HepG2 (cell line): ENCODE measurements around the gene DSG4. TPM values are rescaled to one million over a fixed set of nuclear protein-coding genes. Genes with fewer than 3 reads are reported as not detected.

Experiments
- ARHGAP35 ChIP-seq: sonication (generic); formaldehyde crosslinking; IDR thresholded peaks from 2 replicates; pipeline ENCODE4 v1.9.0; 2022; ENCODE audit warnings: mild to moderate bottlenecking, inconsistent platforms, moderate library complexity, missing genetic modification reagents, borderline replicate concordance
- FOXA3 ChIP-seq: IDR thresholded peaks from 2 replicates; pipeline ENCODE4 v1.6.1; 2016; ENCODE audit warnings: missing genetic modification reagents, missing compliant biosample characterization
- FOXJ3 ChIP-seq: sonication (generic); formaldehyde crosslinking; IDR thresholded peaks from 2 replicates; pipeline ENCODE4 v1.4.0; 2020; ENCODE audit warnings: missing genetic modification reagents, mild to moderate bottlenecking, borderline replicate concordance
- HDAC2 ChIP-seq: sonication (generic); formaldehyde crosslinking; IDR thresholded peaks from 2 replicates; pipeline ENCODE4 v1.4.0; 2020; ENCODE audit warnings: missing genetic modification reagents
- HNRNPLL ChIP-seq: fragments of 200-400 bp; formaldehyde crosslinking; IDR thresholded peaks from 2 replicates; pipeline ENCODE4 v1.6.1; 2017; ENCODE audit warnings: mild to moderate bottlenecking, low read depth, low read length; ENCODE audit not compliant: poor library complexity, severe bottlenecking
- IRF9 ChIP-seq: sonication (generic); formaldehyde crosslinking; IDR thresholded peaks from 2 replicates; pipeline ENCODE4 v1.8.0; 2022; ENCODE audit warnings: missing genetic modification reagents, mild to moderate bottlenecking, borderline replicate concordance
- NCOA2 ChIP-seq: sonication (generic); formaldehyde crosslinking; IDR thresholded peaks from 2 replicates; pipeline ENCODE4 v1.8.0; 2022; ENCODE audit warnings: inconsistent platforms
- NFIC ChIP-seq: IDR thresholded peaks from 2 replicates; pipeline ENCODE4 v1.6.1; 2012; ENCODE audit warnings: mild to moderate bottlenecking, low read length, inconsistent platforms
- NFYB ChIP-seq: sonication (generic); formaldehyde crosslinking; IDR thresholded peaks from 2 replicates; pipeline ENCODE4 v1.4.0; 2020; ENCODE audit warnings: missing genetic modification reagents
- NONO ChIP-seq, 2 experiments: fragments of 450-650 bp in 1 of 2; sonication (generic) in 1 of 2; formaldehyde crosslinking in 1 of 2; IDR thresholded peaks in 1 of 2; conservative IDR thresholded peaks in 1 of 2; 2 replicates each; pipeline versions ENCODE4 v1.6.1 to v1.8.0; 2017 to 2022; ENCODE audit warnings: mild to moderate bottlenecking in 1 of 2, missing genetic modification reagents in 1 of 2, moderate library complexity in 1 of 2
- NR2F1 ChIP-seq, 2 experiments: fragments of 450-650 bp in 1 of 2; formaldehyde crosslinking in 1 of 2; IDR thresholded peaks; 2 replicates each; pipeline versions ENCODE4 v1.5.0 to v1.6.1; 2016 to 2020; ENCODE audit warnings: mild to moderate bottlenecking in 1 of 2, missing compliant biosample characterization in 1 of 2, missing genetic modification reagents in 1 of 2, moderate library complexity in 1 of 2
- PAF1 ChIP-seq: IDR thresholded peaks from 2 replicates; pipeline ENCODE4 v1.6.1; 2016; ENCODE audit warnings: missing genetic modification reagents, missing compliant biosample characterization
- POLR2AphosphoS5 ChIP-seq: IDR thresholded peaks from 2 replicates; pipeline ENCODE4 v1.6.1; 2012; ENCODE audit warnings: low read depth, low read length
- PTBP1 ChIP-seq: fragments of 200-400 bp; formaldehyde crosslinking; IDR thresholded peaks from 2 replicates; pipeline ENCODE4 v1.6.1; 2018; ENCODE audit warnings: low read length, low read depth; ENCODE audit not compliant: poor library complexity, severe bottlenecking
- RAD21 ChIP-seq: fragments of 450-650 bp; formaldehyde crosslinking; IDR thresholded peaks from 2 replicates; pipeline ENCODE4 v1.5.0; 2020; ENCODE audit warnings: mild to moderate bottlenecking
- SNAPC2 ChIP-seq: sonication (generic); formaldehyde crosslinking; IDR thresholded peaks from 2 replicates; pipeline ENCODE4 v1.8.1; 2022; ENCODE audit warnings: mild to moderate bottlenecking, missing genetic modification reagents
- SSRP1 ChIP-seq: IDR thresholded peaks from 2 replicates; pipeline ENCODE4 v1.6.1; 2016; ENCODE audit warnings: control low read depth
- ZBTB3 ChIP-seq: sonication (generic); formaldehyde crosslinking; IDR thresholded peaks from 2 replicates; pipeline ENCODE4 v1.4.0; 2020; ENCODE audit warnings: low read depth, mild to moderate bottlenecking, moderate library complexity, missing genetic modification reagents, borderline replicate concordance
- ZEB1 ChIP-seq: IDR thresholded peaks from 2 replicates; pipeline ENCODE4 v1.6.1; 2012; ENCODE audit warnings: mild to moderate bottlenecking, low read depth, inconsistent platforms; ENCODE audit not compliant: insufficient replicate concordance
- ZFAT ChIP-seq: sonication (generic); formaldehyde crosslinking; conservative IDR thresholded peaks from 2 replicates; pipeline ENCODE4 v1.8.1; 2023; ENCODE audit warnings: missing genetic modification reagents, inconsistent platforms
- ZNF12 ChIP-seq: sonication (generic); formaldehyde crosslinking; IDR thresholded peaks from 2 replicates; pipeline ENCODE4 v1.5.0; 2020; ENCODE audit warnings: missing genetic modification reagents
- ZNF333 ChIP-seq: sonication (generic); formaldehyde crosslinking; IDR thresholded peaks from 2 replicates; pipeline ENCODE4 v1.4.0; 2020; ENCODE audit warnings: mild to moderate bottlenecking, missing genetic modification reagents, borderline replicate concordance
- ZNF512 ChIP-seq: sonication (generic); formaldehyde crosslinking; IDR thresholded peaks from 2 replicates; pipeline ENCODE4 v1.4.0; 2020; ENCODE audit warnings: mild to moderate bottlenecking, missing genetic modification reagents
- ZNF777 ChIP-seq: sonication (generic); formaldehyde crosslinking; IDR thresholded peaks from 2 replicates; pipeline ENCODE4 v1.4.0; 2020; ENCODE audit warnings: missing genetic modification reagents
- ZSCAN31 ChIP-seq: sonication (generic); formaldehyde crosslinking; IDR thresholded peaks from 2 replicates; pipeline ENCODE4 v1.5.0; 2020; ENCODE audit warnings: low read depth, mild to moderate bottlenecking, missing genetic modification reagents
- polyA plus RNA-seq, 8 experiments: library from polyadenylated mRNA; depleted of rRNA in 3 of 8; stranded (reverse) in 7 of 8; unstranded in 1 of 8; fragments of >200 nt; fragmentation: Illumina TruSeq in 4 of 8; extraction: Trizol in 4 of 8; gene quantifications; 2 replicates each; pipeline versions ENCODE4 v1.2.1 to v1.2.3, GENCODE V29; 2011 to 2016; ENCODE audit warnings: low read depth in 4 of 8, missing spikeins in 1 of 8, mixed read lengths in 1 of 8; ENCODE audit not compliant: insufficient read depth in 1 of 8
- total RNA-seq, 5 experiments: library from RNA; depleted of rRNA; stranded (reverse); fragments of >200 nt; fragmentation: Illumina TruSeq; extraction: Trizol; gene quantifications; 2 replicates each; pipeline ENCODE4 v1.2.3, GENCODE V29; 2016; ENCODE audit warnings: low read depth in 1 of 5
- TF ChIP-seq, protein P1 (sequence below): sonication (generic); formaldehyde crosslinking; conservative IDR thresholded peaks from 2 replicates; pipeline ENCODE4 v1.8.0; 2022; ENCODE audit warnings: mild to moderate bottlenecking, moderate library complexity, missing genetic modification reagents
- TF ChIP-seq, protein P2 (sequence below): sonication (generic); formaldehyde crosslinking; IDR thresholded peaks from 2 replicates; pipeline ENCODE4 v1.5.0; 2020; ENCODE audit warnings: missing genetic modification reagents

Gene DSG4
- total and polyA plus RNA-seq, 2 of the 13 experiments (the other 11 are each of a cell fraction or from before 2014, with no cell fraction given), result 0.07 TPM; not detected in 1

DNA sequence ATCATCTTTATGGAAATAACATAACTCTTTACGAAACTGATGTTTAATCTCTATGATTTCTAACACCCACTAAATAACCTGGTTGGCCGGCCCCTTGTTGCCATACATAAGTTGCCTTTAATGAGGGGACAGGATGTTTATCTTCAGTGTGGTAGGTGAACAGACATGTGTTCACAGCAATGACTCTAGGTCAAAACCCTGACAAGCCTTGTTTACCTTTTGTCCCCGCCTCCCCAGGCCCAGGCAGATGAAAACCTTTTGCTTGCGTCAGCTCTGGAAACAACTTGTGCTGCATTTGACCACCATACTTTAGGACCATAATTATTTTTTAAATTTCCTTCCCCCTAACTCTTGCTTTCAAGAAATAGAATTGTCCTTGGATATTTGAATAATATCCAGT, 2.9 kb upstream of the DSG4 start (continued):
- TF ChIP-seq ZNF512 (CRISPR knock-in tag) (no peak), SNAPC2 (CRISPR knock-in tag) (no peak), ZNF12 (CRISPR knock-in tag) (no peak; the same call in 1 of the 2 replicates), HNRNPLL (no peak), ZNF777 (no peak), ZBTB3 (CRISPR knock-in tag) (no peak), HDAC2 (CRISPR knock-in tag) (0 out of 2 replicates have a peak, but pooled peaks have one; percentile 22), ARHGAP35 (CRISPR knock-in tag) (no peak), ZNF333 (CRISPR knock-in tag) (no peak), ZSCAN31 (no peak), IRF9 (CRISPR knock-in tag) (no peak), PAF1 (CRISPR knock-in tag) (no peak), SSRP1 (CRISPR knock-in tag) (no peak), NR2F1 (CRISPR knock-in tag; IDR thresholded peaks at IDR 0.05) (peak in 1 of 2 experiments; percentile 38; a peak in 1 of 4 replicates), FOXA3 (CRISPR knock-in tag) (peak; percentile 98), POLR2AphosphoS5 (no peak), RAD21 (CRISPR knock-in tag) (no peak), ZEB1 (no peak), NFYB (CRISPR knock-in tag) (no peak), ZFAT (CRISPR knock-in tag) (no peak), NFIC (peak; percentile 29; the same call in 1 of the 2 replicates), PTBP1 (no peak), NONO (IDR thresholded peaks at IDR 0.05) (no peak), NONO (CRISPR knock-in tag; conservative IDR thresholded peaks at IDR 0.05) (no peak), FOXJ3 (CRISPR knock-in tag) (peak; percentile 50; the same call in 1 of the 2 replicates), NCOA2 (CRISPR knock-in tag) (peak; percentile 42; the same call in 1 of the 2 replicates)
- TF ChIP-seq, protein P1, sequence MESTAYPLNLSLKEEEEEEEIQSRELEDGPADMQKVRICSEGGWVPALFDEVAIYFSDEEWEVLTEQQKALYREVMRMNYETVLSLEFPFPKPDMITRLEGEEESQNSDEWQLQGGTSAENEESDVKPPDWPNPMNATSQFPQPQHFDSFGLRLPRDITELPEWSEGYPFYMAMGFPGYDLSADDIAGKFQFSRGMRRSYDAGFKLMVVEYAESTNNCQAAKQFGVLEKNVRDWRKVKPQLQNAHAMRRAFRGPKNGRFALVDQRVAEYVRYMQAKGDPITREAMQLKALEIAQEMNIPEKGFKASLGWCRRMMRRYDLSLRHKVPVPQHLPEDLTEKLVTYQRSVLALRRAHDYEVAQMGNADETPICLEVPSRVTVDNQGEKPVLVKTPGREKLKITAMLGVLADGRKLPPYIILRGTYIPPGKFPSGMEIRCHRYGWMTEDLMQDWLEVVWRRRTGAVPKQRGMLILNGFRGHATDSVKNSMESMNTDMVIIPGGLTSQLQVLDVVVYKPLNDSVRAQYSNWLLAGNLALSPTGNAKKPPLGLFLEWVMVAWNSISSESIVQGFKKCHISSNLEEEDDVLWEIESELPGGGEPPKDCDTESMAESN (CRISPR knock-in tag), result peak; percentile 29; the same call in 1 of the 2 replicates
- TF ChIP-seq, protein P2, sequence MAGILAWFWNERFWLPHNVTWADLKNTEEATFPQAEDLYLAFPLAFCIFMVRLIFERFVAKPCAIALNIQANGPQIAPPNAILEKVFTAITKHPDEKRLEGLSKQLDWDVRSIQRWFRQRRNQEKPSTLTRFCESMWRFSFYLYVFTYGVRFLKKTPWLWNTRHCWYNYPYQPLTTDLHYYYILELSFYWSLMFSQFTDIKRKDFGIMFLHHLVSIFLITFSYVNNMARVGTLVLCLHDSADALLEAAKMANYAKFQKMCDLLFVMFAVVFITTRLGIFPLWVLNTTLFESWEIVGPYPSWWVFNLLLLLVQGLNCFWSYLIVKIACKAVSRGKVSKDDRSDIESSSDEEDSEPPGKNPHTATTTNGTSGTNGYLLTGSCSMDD (CRISPR knock-in tag), result no peak
